SH-SY5Y (cell line): ENCODE results near the gene NKD2.

Experiments used
- GATA2 ChIP-seq: IDR thresholded peaks from 2 replicates; pipeline ENCODE4 v1.6.1; 2011; ENCODE audit warnings: mild to moderate bottlenecking, low read depth, low read length
- GATA3 ChIP-seq: IDR thresholded peaks from 2 replicates; pipeline ENCODE4 v1.6.1; 2011; ENCODE audit warnings: low read depth, mild to moderate bottlenecking, low read length, moderate library complexity

DNA sequence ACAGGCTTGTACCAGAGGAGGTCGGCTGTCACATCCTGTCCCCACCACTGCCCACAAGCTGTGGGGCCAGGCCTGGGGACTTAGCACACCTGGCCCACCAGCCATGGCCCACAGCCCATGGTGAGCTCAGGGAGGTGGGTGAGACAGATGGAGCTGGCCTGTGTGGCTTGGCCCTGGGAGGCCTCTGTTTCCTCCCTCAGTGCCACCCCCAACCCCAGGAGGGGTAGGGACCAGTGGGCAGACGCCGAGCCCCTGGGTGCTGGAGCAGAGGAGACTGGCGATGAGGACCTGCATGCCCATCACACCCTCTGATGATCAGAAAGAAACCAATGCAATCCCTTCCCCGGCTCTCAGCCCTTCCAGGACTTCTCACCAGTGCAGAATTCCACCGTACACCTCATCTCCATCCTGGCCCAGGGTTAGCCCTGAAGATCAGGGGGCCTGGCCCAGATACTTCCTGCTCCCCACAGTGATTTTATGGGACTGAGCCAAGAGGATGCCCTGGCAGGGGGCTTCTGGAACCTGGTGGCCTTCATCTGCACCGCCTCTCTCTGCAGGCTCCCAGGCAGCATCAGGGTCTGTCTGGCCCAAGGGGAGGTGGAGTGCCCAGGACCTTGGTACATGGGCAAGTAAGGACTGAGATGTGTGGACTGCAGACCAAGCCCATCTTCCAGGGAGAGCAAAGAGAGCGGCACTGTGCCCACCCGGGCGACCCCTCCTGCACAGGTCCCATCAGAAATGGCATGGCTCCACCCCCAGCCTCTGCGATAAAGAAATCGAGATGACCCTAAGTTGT is 16.9 kb upstream of the NKD2 start:
- TF ChIP-seq GATA2: no peak
- TF ChIP-seq GATA3: no peak
